Activated CD8-positive, alpha-beta memory T cell treated with anti-CD3 and anti-CD28 coated beads for 24 hours (primary cell): ENCODE data around the gene CHKA.

Source experiments
- DNase-seq: peaks from one replicate; pipeline ENCODE4 v3.0.0-alpha.2; 2020

The CHKA gene

GRCh38 chr11:68121067-68121899 is at the start of gene CHKA:
Gene CHKA (minus strand): TSS chr11:68121388. CDS start chr11:68121177, 211 bp downstream.
- peak; percentile 91 for DNase-seq

GRCh38 chr11:68169442-68169841 is 48.3 kb upstream of the CHKA start:
- DNase-seq = no peak

GRCh38 chr11:68168694-68169093 is 47.5 kb upstream of the CHKA start:
- no peak for DNase-seq

DNA sequence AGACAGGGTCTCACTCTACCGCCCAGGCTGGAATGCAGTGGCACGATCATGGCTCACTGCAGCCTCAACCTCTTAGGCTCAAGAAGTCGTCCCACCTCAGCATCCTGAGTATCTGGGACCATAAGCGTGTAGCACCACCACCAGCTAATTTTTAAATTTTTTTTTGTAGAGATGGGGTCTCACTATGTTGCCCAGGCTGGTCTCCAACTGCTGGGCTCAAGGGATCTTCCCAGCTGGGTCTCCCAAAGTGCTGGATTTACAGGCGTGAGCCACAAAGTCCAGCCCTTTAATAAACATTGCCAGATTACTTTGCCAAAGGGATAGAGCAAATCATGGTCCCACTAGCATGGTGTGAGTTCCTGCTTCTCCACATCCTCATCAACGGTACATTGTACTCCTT is 46.3 kb upstream of the CHKA start:
- DNase-seq = no peak

- DNase-seq = no peak
Measured at GRCh38 chr11:68166969-68167368, 45.8 kb upstream of the CHKA start.

DNA sequence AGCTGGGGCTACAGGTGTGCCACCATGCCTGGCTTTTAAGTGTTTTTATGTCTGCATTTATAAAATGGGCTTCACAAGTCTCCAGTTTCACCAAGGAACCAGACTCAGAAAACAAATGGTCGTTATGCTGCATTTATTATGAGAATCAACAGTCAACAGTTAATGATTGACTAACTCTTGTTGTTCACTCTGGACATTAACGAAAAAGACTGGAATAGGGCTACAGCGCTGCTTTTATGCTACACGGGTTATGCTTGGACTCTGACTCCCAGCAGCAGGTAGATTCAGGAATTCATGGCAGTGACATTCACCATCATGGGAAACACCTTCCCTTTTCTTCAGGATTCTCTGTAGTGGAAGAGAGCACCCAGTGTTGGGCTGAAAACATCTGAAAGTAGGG is 44.4 kb upstream of the CHKA start:
- DNase-seq = no peak

GRCh38 chr11:68164437-68164836 is 43.2 kb upstream of the CHKA start:
- no peak for DNase-seq

GRCh38 chr11:68163691-68164090 is 42.5 kb upstream of the CHKA start:
- DNase-seq = no peak

DNA sequence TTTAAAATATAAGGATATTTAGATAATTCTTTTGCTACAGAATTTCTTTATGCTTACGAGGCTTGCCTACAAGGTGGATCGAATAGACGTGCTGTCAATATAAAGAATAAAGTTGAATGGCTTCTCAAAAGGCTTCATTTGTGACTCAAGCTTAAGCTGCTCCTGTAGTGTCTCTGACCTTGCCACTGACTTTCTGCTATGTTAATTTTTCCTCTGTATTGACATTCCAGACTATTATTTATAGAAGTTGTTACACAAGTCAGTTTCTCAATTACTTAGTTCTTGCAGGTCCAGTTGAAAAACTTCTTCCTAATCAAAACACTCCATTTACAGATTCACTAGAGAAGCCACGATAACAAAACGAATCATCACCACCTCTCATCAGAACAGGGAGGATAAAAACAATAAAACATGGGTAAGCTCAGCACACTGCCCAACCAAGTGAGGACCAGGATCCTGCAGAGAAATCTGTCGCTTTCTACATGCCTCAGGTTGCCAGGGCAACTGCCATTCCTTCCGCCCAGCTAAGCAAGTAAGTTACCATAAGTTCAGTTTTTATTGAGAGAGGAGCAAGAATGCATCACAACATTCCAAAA is 39.0 kb upstream of the CHKA start:
- DNase-seq = no peak

DNA sequence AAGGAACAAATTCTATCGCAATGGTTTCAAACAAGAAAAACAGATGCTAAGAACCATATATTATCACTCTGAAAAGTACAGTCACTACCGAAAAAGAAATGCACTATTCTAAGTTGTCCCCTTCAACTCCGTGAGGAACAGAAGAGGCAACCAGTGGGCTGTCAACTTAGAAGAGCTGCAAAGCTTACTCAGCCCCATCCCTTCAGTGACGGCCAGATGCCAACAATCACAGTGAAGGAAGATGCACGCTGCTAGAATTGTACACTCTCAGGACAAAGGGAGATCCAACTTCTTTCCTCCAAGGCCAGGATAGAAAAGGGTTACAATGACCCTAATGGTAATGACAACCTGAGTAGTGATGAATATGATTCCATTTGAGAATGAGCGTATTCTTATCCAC is 38.5 kb upstream of the CHKA start:
- DNase-seq = no peak

GRCh38 chr11:68159161-68159560 is 38.0 kb upstream of the CHKA start:
- no peak for DNase-seq

GRCh38 chr11:68158580-68158979 is 37.4 kb upstream of the CHKA start:
- no peak for DNase-seq

GRCh38 chr11:68153742-68154141 is 32.6 kb upstream of the CHKA start:
- DNase-seq = no peak

DNA sequence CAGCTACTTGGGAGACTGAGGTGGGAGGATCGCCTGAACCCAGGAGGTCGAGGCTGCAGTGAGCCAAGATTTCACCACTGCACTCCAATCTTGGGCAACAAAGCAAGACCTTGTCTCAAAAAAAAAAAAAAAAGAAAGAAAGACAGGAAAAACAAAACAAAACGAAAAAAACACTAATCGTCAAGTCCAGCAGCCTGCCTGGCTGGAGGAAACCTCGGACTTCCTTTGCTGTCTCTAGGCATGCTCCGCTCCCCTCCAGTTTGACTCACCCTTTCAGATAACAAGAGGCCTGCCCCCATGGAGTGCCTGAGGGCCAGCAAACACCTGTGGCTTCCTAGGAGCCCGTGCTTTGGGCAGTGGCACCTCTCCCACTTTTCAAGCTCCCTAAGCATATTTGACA is 28.8 kb upstream of the CHKA start:
- DNase-seq = no peak

DNA sequence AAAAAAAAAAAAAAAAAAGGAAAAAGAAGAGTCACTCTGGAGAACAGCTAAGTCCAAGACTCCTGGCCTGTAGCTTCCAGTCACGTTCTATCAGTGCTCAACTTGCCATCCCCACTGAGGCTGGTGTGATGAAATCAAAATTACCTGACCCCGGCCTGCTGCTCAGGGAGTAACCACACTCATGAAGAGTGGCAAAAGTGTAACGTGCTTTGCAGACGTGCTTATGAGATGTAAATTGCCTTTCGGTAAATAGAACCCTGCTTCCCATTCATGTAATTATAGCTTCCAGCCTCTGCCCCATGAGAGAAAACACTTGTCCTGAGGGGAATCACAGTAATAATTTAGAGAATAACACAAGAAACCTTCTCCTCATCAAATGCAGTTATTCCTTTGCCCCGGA is 28.2 kb upstream of the CHKA start:
- no peak for DNase-seq

GRCh38 chr11:68148879-68149278 is 27.7 kb upstream of the CHKA start:
- DNase-seq = no peak

GRCh38 chr11:68148071-68148805 is 27.1 kb upstream of the CHKA start:
- no peak for DNase-seq

DNA sequence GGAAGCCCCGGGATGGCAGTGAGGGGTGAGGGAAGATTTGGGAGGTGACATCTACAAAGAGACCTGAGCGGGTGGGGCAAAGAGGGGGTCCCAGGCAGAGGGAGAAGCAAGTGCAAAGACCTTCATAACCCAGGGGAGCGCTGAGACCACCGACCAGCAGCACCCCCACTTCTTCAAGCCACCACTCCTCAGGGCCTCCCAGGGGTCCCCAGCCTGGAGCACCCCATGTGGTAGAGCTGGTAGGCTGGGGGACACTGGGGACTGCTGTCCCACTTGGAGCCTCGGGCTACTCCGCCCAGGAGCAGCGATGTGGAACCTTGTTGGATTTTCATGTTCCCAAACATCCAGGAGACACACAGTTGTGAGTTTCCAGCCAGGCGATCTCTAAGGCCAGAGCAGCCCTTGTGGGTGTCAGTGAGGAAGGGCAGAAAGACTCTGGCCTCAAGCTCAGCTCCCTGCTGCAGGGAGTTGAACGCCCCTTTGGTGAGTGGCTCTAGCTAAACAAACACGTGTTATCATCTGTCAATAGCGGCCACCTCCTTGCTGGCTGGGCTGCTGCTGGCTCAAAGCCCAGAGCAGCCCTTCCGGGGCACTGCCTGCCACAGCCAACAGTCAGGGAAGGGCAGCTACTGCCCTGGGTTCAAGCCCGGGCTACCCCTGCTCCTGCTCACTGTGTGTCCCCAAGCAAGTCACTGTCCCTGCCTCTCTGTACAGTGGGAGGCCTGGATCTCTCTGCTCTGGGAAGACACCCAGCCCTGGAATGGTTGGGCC is 25.7 kb upstream of the CHKA start:
- no peak for DNase-seq

- DNase-seq = no peak
Measured at GRCh38 chr11:68146010-68146540, 24.9 kb upstream of the CHKA start.

DNA sequence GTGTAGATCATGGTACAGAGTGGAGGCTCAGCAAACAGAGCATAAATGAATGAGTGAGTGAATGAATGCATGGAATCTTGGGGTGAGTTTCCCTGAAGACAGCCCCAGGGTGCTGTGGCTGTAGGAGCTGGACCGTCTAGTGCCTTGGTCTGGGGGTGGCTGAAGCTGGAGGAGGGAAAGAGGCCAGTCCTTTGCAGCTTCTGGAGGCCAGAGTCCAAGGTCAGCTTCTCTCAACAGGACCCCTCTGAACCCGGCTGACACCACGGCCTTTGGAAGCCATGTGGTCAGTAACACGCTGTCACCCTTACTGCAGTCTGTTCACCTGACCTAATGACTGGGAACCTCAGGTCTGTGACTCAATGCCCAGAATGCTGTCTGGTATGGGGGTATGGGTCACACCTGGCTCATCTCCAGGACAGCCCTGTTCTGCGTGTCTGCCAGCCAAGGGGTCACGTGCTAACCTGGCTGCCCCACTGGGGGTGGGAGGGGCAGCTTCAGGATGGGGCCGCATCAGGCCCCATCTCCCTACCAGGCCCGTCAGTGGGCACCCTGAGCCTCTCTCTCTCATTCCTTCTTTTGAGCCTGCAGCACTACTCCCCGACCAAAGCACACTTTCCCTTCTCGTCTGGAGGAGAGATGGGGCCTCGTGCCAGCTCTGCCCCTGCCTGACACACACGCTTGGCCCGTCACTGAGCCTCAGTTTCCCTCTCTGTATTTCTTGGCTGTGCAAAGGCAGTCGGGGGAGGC is 24.1 kb upstream of the CHKA start:
- no peak for DNase-seq

- no peak for DNase-seq
Measured at GRCh38 chr11:68143310-68143689, 22.1 kb upstream of the CHKA start.
